Subcutaneous abdominal adipose tissue (tissue), 5 donors: ENCODE results near the gene CCDC93.

Source experiments
- H3K27ac ChIP-seq: one replicate; pipeline ENCODE4 v1.7.0; 2013; ENCODE audit warnings: low read depth, mild to moderate bottlenecking, inconsistent platforms, low read length, moderate library complexity
- H3K27me3 ChIP-seq, 5 donors: one replicate each; pipeline ENCODE4 v1.7.0; 2013; ENCODE audit warnings: low read length in 5 of 5, inconsistent platforms in 1 of 5; ENCODE audit not compliant: control insufficient read depth in 5 of 5, insufficient read depth in 4 of 5
- H3K36me3 ChIP-seq, 5 donors: one replicate each; pipeline ENCODE4 v1.7.0; 2013; ENCODE audit warnings: low read length in 5 of 5; ENCODE audit not compliant: control insufficient read depth in 5 of 5, insufficient read depth in 5 of 5
- H3K4me1 ChIP-seq, 5 donors: one replicate each; pipeline ENCODE4 v1.7.0; 2013; ENCODE audit warnings: low read length in 5 of 5, mild to moderate bottlenecking in 3 of 5, moderate library complexity in 1 of 5; ENCODE audit not compliant: control insufficient read depth in 5 of 5, insufficient read depth in 5 of 5
- H3K4me3 ChIP-seq, 5 donors: one replicate each; pipeline ENCODE4 v1.7.0; 2013; ENCODE audit warnings: low read length in 5 of 5, low read depth in 1 of 5
- H3K9ac ChIP-seq, 5 donors: one replicate each; pipeline ENCODE4 v1.7.0; 2013; ENCODE audit warnings: low read length in 5 of 5, mild to moderate bottlenecking in 4 of 5, moderate library complexity in 3 of 5
- H3K9me3 ChIP-seq, 5 donors: one replicate each; pipeline ENCODE4 v1.7.0; 2013; ENCODE audit warnings: low read length in 5 of 5; ENCODE audit not compliant: control insufficient read depth in 5 of 5
- donor health status: healthy.
- donor health status: healthy.
- donor health status: healthy.
- donor health status: healthy.
- donor health status: healthy.

The CCDC93 gene

GRCh38 chr2:117997872-117998454, 15.9 kb downstream of the CCDC93 start:
- H3K9me3 ChIP-seq, result no peaks in the 10 kb centered on the region
- no peak overlapping the region for H3K9ac ChIP-seq
- no peak overlapping the region for H3K4me3 ChIP-seq
- H3K4me1 ChIP-seq, result peaks cover 0 to 6% (median 0%) of the 10 kb centered on the region in 5 donors
- H3K27me3 ChIP-seq, result no peaks in the 10 kb centered on the region
- H3K36me3 ChIP-seq, result peaks cover 52 to 90% (median 72%) of the 10 kb centered on the region in 5 donors
- no peak overlapping the region for H3K27ac ChIP-seq

DNA sequence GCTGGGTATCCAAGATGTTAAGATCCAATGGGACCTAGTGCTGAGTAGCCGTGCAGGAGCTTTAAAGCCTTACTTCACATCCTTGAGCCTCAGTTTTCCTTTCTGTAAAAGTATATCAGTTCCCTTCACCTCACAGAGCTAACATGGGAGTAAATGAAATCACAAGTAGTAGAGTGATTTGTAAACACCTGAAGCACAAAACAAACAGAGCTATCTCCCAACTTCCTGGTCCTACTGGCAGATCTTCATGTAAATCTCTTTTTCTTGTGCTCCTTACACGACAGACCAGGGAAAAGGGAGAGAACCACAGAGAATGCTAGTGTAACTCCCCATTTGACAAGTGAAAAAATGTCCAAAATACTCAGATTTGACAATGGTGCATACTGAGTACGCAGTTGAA, 17.3 kb downstream of the CCDC93 start:
- Histone ChIP-seq H3K27me3 (no peaks in the 10 kb centered on the region), H3K27ac (no peak overlapping the region), H3K36me3 (peaks cover 59 to 92% (median 74%) of the 10 kb centered on the region in 5 donors), H3K4me3 (no peak overlapping the region), H3K4me1 (peaks cover 0 to 3% (median 0%) of the 10 kb centered on the region in 5 donors), H3K9me3 (no peaks in the 10 kb centered on the region), H3K9ac (no peak overlapping the region)

DNA sequence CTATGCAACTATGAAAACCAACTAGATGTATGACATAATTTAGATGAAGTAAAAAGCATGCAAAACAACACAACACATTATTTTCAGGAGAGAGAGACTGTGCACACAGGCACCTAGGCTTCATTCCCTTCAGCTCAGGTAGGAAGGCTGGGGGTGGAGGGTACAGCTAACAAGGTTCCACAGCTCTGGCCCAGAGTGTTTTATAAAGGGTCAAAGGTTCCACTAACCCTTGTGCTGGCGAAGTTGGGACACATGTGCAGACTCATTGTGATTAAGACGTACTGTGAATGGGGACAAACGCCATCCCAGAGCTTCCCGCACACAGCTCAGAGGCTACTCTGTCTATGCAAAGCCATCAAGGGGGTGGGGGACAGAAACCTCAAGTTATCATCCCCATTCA, 19.1 kb downstream of the CCDC93 start:
- no peak overlapping the region for H3K4me3 ChIP-seq
- peaks cover 0 to 3% (median 0%) of the 10 kb centered on the region in 5 donors for H3K4me1 ChIP-seq
- H3K9me3 ChIP-seq, result no peaks in the 10 kb centered on the region
- H3K27me3 ChIP-seq, result no peaks in the 10 kb centered on the region
- H3K36me3 ChIP-seq, result peaks cover 60 to 94% (median 69%) of the 10 kb centered on the region in 5 donors
- no peak overlapping the region for H3K9ac ChIP-seq
- no peak overlapping the region for H3K27ac ChIP-seq

- Histone ChIP-seq H3K27ac (no peak overlapping the region), H3K27me3 (no peaks in the 10 kb centered on the region), H3K4me3 (no peak overlapping the region), H3K9me3 (no peaks in the 10 kb centered on the region), H3K36me3 (peaks cover 31 to 78% (median 53%) of the 10 kb centered on the region in 5 donors), H3K4me1 (no peaks in the 10 kb centered on the region), H3K9ac (no peak overlapping the region)
These were observed 23.9 kb downstream of the CCDC93 start for GRCh38 chr2:117989854-117990438.

DNA sequence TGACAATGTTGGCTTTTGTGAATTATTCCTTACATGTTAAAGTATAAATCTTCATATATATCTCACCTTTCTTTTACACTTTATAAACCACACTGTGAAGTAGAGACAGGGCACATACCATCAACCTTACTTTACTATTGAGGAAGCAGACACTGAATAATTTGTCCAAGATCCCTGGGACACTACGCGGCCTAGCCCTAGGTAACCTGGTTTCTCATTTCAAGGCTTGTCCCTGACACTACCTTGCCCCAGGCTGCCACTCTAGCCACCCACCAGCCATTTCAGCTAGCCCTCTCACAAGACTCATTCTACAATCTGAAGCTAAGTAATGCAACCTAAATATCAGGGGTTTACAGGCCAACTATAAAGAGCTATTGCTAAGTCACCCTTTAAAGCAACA, 26.7 kb downstream of the CCDC93 start:
- H3K4me3 ChIP-seq, result no peak overlapping the region
- H3K9me3 ChIP-seq, result no peaks in the 10 kb centered on the region
- H3K4me1 ChIP-seq, result no peaks in the 10 kb centered on the region
- H3K9ac ChIP-seq, result no peak overlapping the region
- H3K36me3 ChIP-seq, result peaks cover 26 to 72% (median 41%) of the 10 kb centered on the region in 5 donors
- H3K27me3 ChIP-seq, result no peaks in the 10 kb centered on the region
- no peak overlapping the region for H3K27ac ChIP-seq

- no peak overlapping the region for H3K27ac ChIP-seq
- no peak overlapping the region for H3K4me3 ChIP-seq
- H3K9ac ChIP-seq, result no peak overlapping the region
- H3K9me3 ChIP-seq, result no peaks in the 10 kb centered on the region
- H3K4me1 ChIP-seq, result peaks cover 0 to 12% (median 8%) of the 10 kb centered on the region in 5 donors
- H3K27me3 ChIP-seq, result no peaks in the 10 kb centered on the region
- H3K36me3 ChIP-seq, result peaks cover 18 to 54% (median 28%) of the 10 kb centered on the region in 5 donors
These were observed 28.8 kb downstream of the CCDC93 start for GRCh38 chr2:117985092-117985491.

GRCh38 chr2:117984208-117984607, 29.7 kb downstream of the CCDC93 start:
- H3K27ac ChIP-seq, result no peak overlapping the region
- H3K9me3 ChIP-seq, result no peaks in the 10 kb centered on the region
- no peaks in the 10 kb centered on the region for H3K27me3 ChIP-seq
- peaks cover 0 to 18% (median 12%) of the 10 kb centered on the region in 5 donors for H3K4me1 ChIP-seq
- no peak overlapping the region for H3K9ac ChIP-seq
- H3K36me3 ChIP-seq, result peaks cover 9 to 47% (median 19%) of the 10 kb centered on the region in 5 donors
- no peak overlapping the region for H3K4me3 ChIP-seq

DNA sequence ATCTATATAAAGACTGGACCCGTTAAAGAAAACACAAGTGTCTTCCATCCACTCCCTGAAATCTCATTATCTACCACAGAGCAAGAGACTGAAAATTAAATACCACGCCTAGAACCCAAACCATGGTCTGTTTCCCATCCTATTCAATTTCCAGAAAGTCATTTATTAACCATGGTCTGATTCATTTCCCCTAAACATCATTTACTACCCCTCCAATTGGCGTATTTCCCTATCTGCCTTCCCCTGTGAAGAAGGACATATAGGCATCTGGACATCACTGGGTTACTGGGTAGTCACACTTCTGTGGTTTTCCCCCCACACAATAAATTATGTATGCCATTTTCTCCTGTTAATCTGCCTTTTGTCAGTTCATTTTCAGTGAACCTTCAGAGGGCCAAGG, 30.8 kb downstream of the CCDC93 start:
- Histone ChIP-seq H3K27me3 (no peaks in the 10 kb centered on the region), H3K27ac (no peak overlapping the region), H3K4me1 (peaks cover 0 to 18% (median 12%) of the 10 kb centered on the region in 5 donors), H3K4me3 (no peak overlapping the region), H3K36me3 (peaks cover 8 to 42% (median 18%) of the 10 kb centered on the region in 5 donors), H3K9me3 (no peaks in the 10 kb centered on the region), H3K9ac (no peak overlapping the region)

DNA sequence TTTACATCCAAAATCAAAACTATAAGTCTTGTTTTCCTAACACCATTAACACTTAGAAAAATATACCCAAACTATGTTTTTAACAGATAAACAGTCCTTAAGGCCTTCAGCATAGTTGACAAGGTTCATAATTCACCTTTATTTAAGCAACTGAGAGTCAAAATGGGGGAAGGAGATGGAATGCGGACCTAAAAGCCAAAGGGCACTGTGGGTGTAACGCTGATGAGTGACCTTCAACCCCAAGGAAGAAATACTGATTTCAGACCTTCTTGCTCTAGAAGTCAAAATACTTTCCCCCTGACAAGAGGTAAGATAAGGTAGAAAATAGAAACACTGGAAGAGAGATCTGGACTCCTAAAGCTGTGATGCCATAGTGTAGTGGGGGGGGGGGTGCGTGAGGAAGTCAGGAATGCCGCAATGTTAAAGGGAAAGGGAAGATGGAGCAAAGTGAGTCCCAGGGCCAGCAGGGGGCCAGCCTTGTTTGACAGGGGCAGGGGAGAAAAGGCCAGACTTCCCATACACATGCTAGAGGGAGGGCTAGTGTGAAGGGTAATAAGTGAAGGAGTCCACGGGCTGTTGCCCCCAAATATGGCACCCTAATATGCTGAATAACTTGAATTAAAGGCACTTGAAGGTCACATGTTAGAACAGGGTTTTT, 31.4 kb downstream of the CCDC93 start:
- Histone ChIP-seq H3K4me1 (peaks cover 0 to 18% (median 12%) of the 10 kb centered on the region in 5 donors), H3K36me3 (peaks cover 8 to 46% (median 23%) of the 10 kb centered on the region in 5 donors), H3K9ac (no peak overlapping the region), H3K4me3 (no peak overlapping the region), H3K27me3 (no peaks in the 10 kb centered on the region), H3K9me3 (no peaks in the 10 kb centered on the region), H3K27ac (peak overlapping the region; percentile 82)

DNA sequence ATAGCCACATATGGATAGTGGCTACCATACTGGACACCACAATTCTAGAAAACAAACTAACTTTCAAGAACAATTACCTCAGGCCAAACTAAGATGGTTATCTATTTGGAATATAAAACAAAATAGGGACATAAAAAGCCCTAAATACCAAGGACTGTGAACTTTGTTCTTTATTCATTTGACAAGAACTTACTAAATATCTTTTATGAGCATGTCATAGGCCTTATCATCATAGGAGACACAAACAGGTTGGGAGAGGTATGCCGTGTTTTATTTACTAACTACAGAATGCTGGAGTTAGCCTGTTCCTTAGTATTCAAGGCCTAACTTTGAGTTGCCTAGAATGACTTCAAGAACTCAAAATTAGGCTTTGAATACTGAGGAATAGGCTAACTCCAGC, 32.1 kb downstream of the CCDC93 start:
- Histone ChIP-seq H3K9ac (no peak overlapping the region), H3K9me3 (no peaks in the 10 kb centered on the region), H3K27me3 (no peaks in the 10 kb centered on the region), H3K4me3 (no peak overlapping the region), H3K36me3 (peaks cover 8 to 45% (median 28%) of the 10 kb centered on the region in 5 donors), H3K27ac (peak overlapping the region; percentile 82), H3K4me1 (peaks cover 0 to 18% (median 12%) of the 10 kb centered on the region in 5 donors)
